Suprapubic skin (tissue), 4 donors: Measurements from ENCODE around the gene DNAJC4.

Source experiments
- CTCF ChIP-seq, 2 donors: fragments of 200-600 bp in 1 of 2; fragments of 450-650 bp in 1 of 2; sonication (generic) in 1 of 2; IDR thresholded peaks; one replicate each; pipeline ENCODE4 v1.5.1; 2016 to 2019; ENCODE audit warnings: antibody characterized with exemption in 2 of 2, mild to moderate bottlenecking in 1 of 2, moderate library complexity in 1 of 2
- EP300 ChIP-seq: sonication (generic); formaldehyde crosslinking; IDR thresholded peaks from one replicate; pipeline ENCODE4 v1.6.1; 2017; ENCODE audit warnings: antibody characterized with exemption
- POLR2A ChIP-seq, 2 donors: fragments of 450-650 bp; IDR thresholded peaks; one replicate each; pipeline ENCODE4 v1.6.1; 2017; ENCODE audit warnings: antibody characterized with exemption in 2 of 2, mild to moderate bottlenecking in 2 of 2, moderate library complexity in 2 of 2
- POLR2AphosphoS5 ChIP-seq, 3 donors: sonication (generic); formaldehyde crosslinking; IDR thresholded peaks; one replicate each; pipeline ENCODE4 v1.6.1; 2017; ENCODE audit warnings: antibody characterized with exemption in 3 of 3

GRCh38 chr11:64204464-64204989, 25.8 kb upstream of the DNAJC4 start:
- no peak for TF ChIP-seq POLR2A (IDR thresholded peaks at IDR 0.05)
- peak; percentile 70 to 72 for TF ChIP-seq CTCF (IDR thresholded peaks at IDR 0.05)
- TF ChIP-seq EP300: no peak
- TF ChIP-seq POLR2AphosphoS5 (IDR thresholded peaks at IDR 0.05): peak in 2 of 3 donors; percentile 40 to 55
